HEK293 (cell line): ENCODE data around the gene SNHG17.
A peak's percentile ranks its signal among the peaks of the same experiment; 100 is the strongest.

Experiments used
- CTCF ChIA-PET: fragments of 350-600 bp; formaldehyde crosslinking; extraction: SDS; loops from one replicate; lab custom pipeline; 2021; ENCODE audit warnings: antibody characterized with exemption; lab: Yijun Ruan, JAX
- POLR2A ChIA-PET: fragments of 300-600 bp; formaldehyde crosslinking; extraction: SDS; loops from one replicate; lab custom pipeline; 2020; ENCODE audit warnings: antibody characterized with exemption, inconsistent platforms; lab: Yijun Ruan, JAX
- H3K27ac ChIP-seq: fragments of 200-500 bp; sonication (Bioruptor generic); 2 replicates; pipeline ENCODE4 v1.5.1; 2014; ENCODE audit warnings: low read depth, low read length, control low read depth, inconsistent platforms; ENCODE audit errors: extremely low read depth
- H3K36me3 ChIP-seq, 2 experiments: fragments of 200-500 bp in 1 of 2; sonication (Bioruptor generic) in 1 of 2; 1 replicate in 1 of 2; 2 replicates in 1 of 2; pipeline ENCODE4 v1.5.1; 2014 to 2017; ENCODE audit warnings: inconsistent platforms in 2 of 2, low read length in 2 of 2; ENCODE audit not compliant: control insufficient read depth in 2 of 2, insufficient read depth in 1 of 2
- H3K4me1 ChIP-seq: fragments of 200-500 bp; sonication (Bioruptor generic); 2 replicates; pipeline ENCODE4 v1.5.1; 2014; ENCODE audit warnings: mild to moderate bottlenecking, low read length, inconsistent platforms; ENCODE audit not compliant: control insufficient read depth, insufficient read depth
- H3K4me3 ChIP-seq: 2 replicates; pipeline ENCODE4 v1.5.1; 2011; ENCODE audit warnings: low read depth, mild to moderate bottlenecking, control low read depth, low read length, moderate library complexity
- H3K9me3 ChIP-seq: fragments of 200-500 bp; sonication (Bioruptor generic); 2 replicates; pipeline ENCODE4 v1.5.1; 2014; ENCODE audit warnings: low read depth, low read length, inconsistent platforms; ENCODE audit not compliant: control insufficient read depth, insufficient read depth
- HOXD13 ChIP-seq: sonication (generic); formaldehyde crosslinking; IDR thresholded peaks from 2 replicates; pipeline ENCODE4 v1.8.0; 2022; ENCODE audit warnings: missing genetic modification reagents, borderline replicate concordance
- KLF7 ChIP-seq: fragments of 450-650 bp; formaldehyde crosslinking; IDR thresholded peaks from 2 replicates; pipeline ENCODE4 v1.5.1; 2016; ENCODE audit warnings: missing biosample characterization, missing genetic modification characterization, borderline replicate concordance
- KLF8 ChIP-seq: fragments of 450-650 bp; formaldehyde crosslinking; IDR thresholded peaks from 2 replicates; pipeline ENCODE4 v1.5.1; 2016; ENCODE audit warnings: missing biosample characterization, missing genetic modification characterization
- PATZ1 ChIP-seq: fragments of 450-650 bp; formaldehyde crosslinking; IDR thresholded peaks from 2 replicates; pipeline ENCODE4 v1.5.1; 2016; ENCODE audit warnings: missing biosample characterization, missing genetic modification characterization
- PRDM1 ChIP-seq: fragments of 450-650 bp; formaldehyde crosslinking; IDR thresholded peaks from 2 replicates; pipeline ENCODE4; 2016; ENCODE audit warnings: missing biosample characterization, missing genetic modification characterization
- SP3 ChIP-seq: fragments of 450-650 bp; formaldehyde crosslinking; IDR thresholded peaks from 2 replicates; pipeline ENCODE4 v1.5.1; 2016; ENCODE audit warnings: missing biosample characterization, missing genetic modification characterization
- SP7 ChIP-seq: fragments of 450-650 bp; formaldehyde crosslinking; IDR thresholded peaks from 2 replicates; pipeline ENCODE4 v1.5.1; 2016; ENCODE audit warnings: missing biosample characterization, missing genetic modification characterization
- TSHZ1 ChIP-seq: fragments of 450-650 bp; formaldehyde crosslinking; IDR thresholded peaks from 2 replicates; pipeline ENCODE4 v1.5.1; 2016; ENCODE audit warnings: missing biosample characterization, missing genetic modification characterization, borderline replicate concordance
- ZEB2 ChIP-seq: fragments of 450-650 bp; formaldehyde crosslinking; IDR thresholded peaks from 2 replicates; pipeline ENCODE4 v1.5.1; 2016; ENCODE audit warnings: missing biosample characterization, missing genetic modification characterization
- ZNF132 ChIP-seq: fragments of 450-650 bp; formaldehyde crosslinking; IDR thresholded peaks from 2 replicates; pipeline ENCODE4 v1.5.1; 2017; ENCODE audit warnings: missing biosample characterization, missing genetic modification characterization, borderline replicate concordance
- ZNF148 ChIP-seq: fragments of 450-650 bp; formaldehyde crosslinking; IDR thresholded peaks from 2 replicates; pipeline ENCODE4 v1.5.0; 2017; ENCODE audit warnings: missing biosample characterization, missing genetic modification characterization, borderline replicate concordance
- ZNF2 ChIP-seq: fragments of 450-650 bp; formaldehyde crosslinking; IDR thresholded peaks from 2 replicates; pipeline ENCODE4 v1.5.1; 2016; ENCODE audit warnings: missing biosample characterization, missing genetic modification characterization
- ZNF239 ChIP-seq: fragments of 450-650 bp; formaldehyde crosslinking; IDR thresholded peaks from 2 replicates; pipeline ENCODE4 v1.5.1; 2016; ENCODE audit warnings: missing biosample characterization, missing genetic modification characterization
- ZNF26 ChIP-seq: fragments of 450-650 bp; formaldehyde crosslinking; IDR thresholded peaks from 2 replicates; pipeline ENCODE4 v1.5.1; 2016; ENCODE audit warnings: missing biosample characterization, missing genetic modification characterization
- ZNF335 ChIP-seq: fragments of 450-650 bp; formaldehyde crosslinking; conservative IDR thresholded peaks from 2 replicates; pipeline ENCODE4 v1.5.1; 2016; ENCODE audit warnings: missing biosample characterization, missing genetic modification characterization
- ZNF404 ChIP-seq: fragments of 450-650 bp; formaldehyde crosslinking; IDR thresholded peaks from 2 replicates; pipeline ENCODE4 v1.5.1; 2017; ENCODE audit warnings: missing biosample characterization, missing genetic modification characterization
- ZNF501 ChIP-seq: fragments of 450-650 bp; formaldehyde crosslinking; IDR thresholded peaks from 2 replicates; pipeline ENCODE4 v1.5.1; 2016; ENCODE audit warnings: missing biosample characterization, missing genetic modification characterization
- ZNF555 ChIP-seq: fragments of 450-650 bp; formaldehyde crosslinking; conservative IDR thresholded peaks from 2 replicates; pipeline ENCODE4 v1.5.1; 2017; ENCODE audit warnings: missing biosample characterization, mild to moderate bottlenecking, missing genetic modification characterization, inconsistent platforms
- ZNF596 ChIP-seq: fragments of 450-650 bp; IDR thresholded peaks from 2 replicates; pipeline ENCODE4 v1.5.0; 2018; ENCODE audit warnings: missing biosample characterization, mild to moderate bottlenecking, missing genetic modification characterization, moderate library complexity
- ZNF664 ChIP-seq: fragments of 450-650 bp; formaldehyde crosslinking; IDR thresholded peaks from 2 replicates; pipeline ENCODE4 v1.5.1; 2016; ENCODE audit warnings: missing biosample characterization, missing genetic modification characterization
- ZNF670 ChIP-seq: fragments of 450-650 bp; formaldehyde crosslinking; IDR thresholded peaks from 2 replicates; pipeline ENCODE4 v1.5.1; 2016; ENCODE audit warnings: missing biosample characterization, missing genetic modification characterization, low read depth
- ZNF76 ChIP-seq: fragments of 450-650 bp; formaldehyde crosslinking; IDR thresholded peaks from 2 replicates; pipeline ENCODE4; 2016; ENCODE audit warnings: low read depth, missing biosample characterization, missing genetic modification characterization, borderline replicate concordance
- ZSCAN30 ChIP-seq: fragments of 450-650 bp; IDR thresholded peaks from 2 replicates; pipeline ENCODE4 v1.5.1; 2018; ENCODE audit warnings: missing biosample characterization, mild to moderate bottlenecking, missing genetic modification characterization, moderate library complexity

Gene SNHG17

GRCh38 chr20:38434770-38435554 is at the start of gene SNHG17 (continued):
- peak; percentile 83 for TF ChIP-seq TSHZ1 (tag by site-specific recombination)
- peak; percentile 93 for TF ChIP-seq KLF8 (tag by site-specific recombination)
- TF ChIP-seq ZNF335 (tag by site-specific recombination) = peak; percentile 77
- peak; percentile 76 for TF ChIP-seq SP3 (tag by site-specific recombination)
- peak; percentile 96 for TF ChIP-seq SP7 (tag by site-specific recombination)
- peak; percentile 96 for TF ChIP-seq ZNF2 (tag by site-specific recombination)
- peak; percentile 97 for TF ChIP-seq ZNF501 (tag by site-specific recombination)
- peak; percentile 80; the same call in 1 of the 2 replicates for TF ChIP-seq ZNF239 (tag by site-specific recombination)
- TF ChIP-seq ZSCAN30 = peak; percentile 98
- no peak for TF ChIP-seq ZNF132 (tag by site-specific recombination)
- peak; percentile 98 for TF ChIP-seq ZEB2

GRCh38 chr20:38479596-38479995 is 44.5 kb upstream of the SNHG17 start:
- TF ChIP-seq ZNF148 (tag by site-specific recombination) (no peak), ZNF596 (tag by site-specific recombination) (no peak), PATZ1 (tag by site-specific recombination) (no peak), ZNF76 (tag by site-specific recombination) (no peak), ZNF664 (tag by site-specific recombination) (no peak), ZNF555 (no peak), ZNF670 (no peak), KLF7 (tag by site-specific recombination) (no peak), PRDM1 (tag by site-specific recombination) (no peak), HOXD13 (CRISPR knock-in tag) (no peak), ZNF404 (no peak), ZNF26 (no peak)
- H3K9me3 ChIP-seq = no peaks in the 10 kb centered on the region
- no peak overlapping the region for H3K4me3 ChIP-seq
- no peaks in the 10 kb centered on the region for H3K4me1 ChIP-seq
- ChIA-PET CTCF (interaction anchor here (0.6 to 0.9 kb wide), 3 partner anchors 36 to 234 kb away, joined by 3 to 4 read pairs (median 4); partner anchors contain the start of gene SNHG17), POLR2A (no interaction called here)
- H3K27ac ChIP-seq = no peak overlapping the region
- peaks cover 0 to 14% of the 10 kb centered on the region in 2 experiments; a peak in 1 of 3 replicates for H3K36me3 ChIP-seq
